ENCODE data around the gene FOXP4.

DNA sequence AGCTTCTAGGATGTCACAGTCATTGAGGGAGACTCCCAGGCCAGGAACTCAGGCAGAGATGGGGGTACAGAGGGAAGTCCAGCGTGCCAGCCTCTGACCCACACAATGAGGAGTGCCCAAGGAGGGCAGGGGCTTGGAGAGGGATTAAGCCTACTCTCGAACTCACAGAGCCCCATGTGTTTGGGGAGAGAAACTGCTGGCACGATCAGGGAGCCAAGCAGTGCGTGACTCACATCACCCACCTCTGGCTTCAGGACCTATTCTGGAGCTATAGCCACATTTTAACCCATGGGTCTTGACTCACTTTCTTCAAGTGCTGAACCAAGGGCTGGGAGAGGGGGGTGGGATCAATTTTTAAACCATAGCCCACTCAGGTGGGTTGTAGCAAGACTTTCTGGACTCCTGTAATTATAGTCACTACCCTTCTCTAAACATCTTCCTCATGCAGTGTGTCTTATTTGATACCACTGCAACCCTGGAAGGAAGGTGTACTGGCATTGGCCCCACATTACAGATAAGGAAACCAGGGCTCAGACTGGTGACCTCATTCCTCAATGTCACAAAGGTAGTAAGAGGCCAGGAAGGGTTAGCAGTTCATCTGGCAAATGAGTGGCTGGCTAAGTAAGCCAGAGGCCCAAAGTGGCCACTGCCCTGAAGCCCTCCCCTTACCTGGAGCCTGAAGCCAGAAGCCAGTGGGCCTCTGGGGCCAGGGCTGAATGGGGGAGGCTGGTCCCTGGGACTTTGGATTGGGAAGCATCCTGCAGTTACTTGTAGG is 12.0 kb downstream of the FOXP4 start:
- TF ChIP-seq, protein P1, sequence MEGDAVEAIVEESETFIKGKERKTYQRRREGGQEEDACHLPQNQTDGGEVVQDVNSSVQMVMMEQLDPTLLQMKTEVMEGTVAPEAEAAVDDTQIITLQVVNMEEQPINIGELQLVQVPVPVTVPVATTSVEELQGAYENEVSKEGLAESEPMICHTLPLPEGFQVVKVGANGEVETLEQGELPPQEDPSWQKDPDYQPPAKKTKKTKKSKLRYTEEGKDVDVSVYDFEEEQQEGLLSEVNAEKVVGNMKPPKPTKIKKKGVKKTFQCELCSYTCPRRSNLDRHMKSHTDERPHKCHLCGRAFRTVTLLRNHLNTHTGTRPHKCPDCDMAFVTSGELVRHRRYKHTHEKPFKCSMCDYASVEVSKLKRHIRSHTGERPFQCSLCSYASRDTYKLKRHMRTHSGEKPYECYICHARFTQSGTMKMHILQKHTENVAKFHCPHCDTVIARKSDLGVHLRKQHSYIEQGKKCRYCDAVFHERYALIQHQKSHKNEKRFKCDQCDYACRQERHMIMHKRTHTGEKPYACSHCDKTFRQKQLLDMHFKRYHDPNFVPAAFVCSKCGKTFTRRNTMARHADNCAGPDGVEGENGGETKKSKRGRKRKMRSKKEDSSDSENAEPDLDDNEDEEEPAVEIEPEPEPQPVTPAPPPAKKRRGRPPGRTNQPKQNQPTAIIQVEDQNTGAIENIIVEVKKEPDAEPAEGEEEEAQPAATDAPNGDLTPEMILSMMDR (IDR thresholded peaks at IDR 0.05; ENCODE audit: low read depth, low read length, missing input control), result no peak
- TF ChIP-seq SP1 (IDR thresholded peaks at IDR 0.05), result no peak
- no peak for TF ChIP-seq NR2F2 (IDR thresholded peaks at IDR 0.05)
- TF ChIP-seq, protein P2, sequence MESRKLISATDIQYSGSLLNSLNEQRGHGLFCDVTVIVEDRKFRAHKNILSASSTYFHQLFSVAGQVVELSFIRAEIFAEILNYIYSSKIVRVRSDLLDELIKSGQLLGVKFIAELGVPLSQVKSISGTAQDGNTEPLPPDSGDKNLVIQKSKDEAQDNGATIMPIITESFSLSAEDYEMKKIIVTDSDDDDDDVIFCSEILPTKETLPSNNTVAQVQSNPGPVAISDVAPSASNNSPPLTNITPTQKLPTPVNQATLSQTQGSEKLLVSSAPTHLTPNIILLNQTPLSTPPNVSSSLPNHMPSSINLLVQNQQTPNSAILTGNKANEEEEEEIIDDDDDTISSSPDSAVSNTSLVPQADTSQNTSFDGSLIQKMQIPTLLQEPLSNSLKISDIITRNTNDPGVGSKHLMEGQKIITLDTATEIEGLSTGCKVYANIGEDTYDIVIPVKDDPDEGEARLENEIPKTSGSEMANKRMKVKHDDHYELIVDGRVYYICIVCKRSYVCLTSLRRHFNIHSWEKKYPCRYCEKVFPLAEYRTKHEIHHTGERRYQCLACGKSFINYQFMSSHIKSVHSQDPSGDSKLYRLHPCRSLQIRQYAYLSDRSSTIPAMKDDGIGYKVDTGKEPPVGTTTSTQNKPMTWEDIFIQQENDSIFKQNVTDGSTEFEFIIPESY (IDR thresholded peaks at IDR 0.05), result no peak
- TF ChIP-seq, protein P3, sequence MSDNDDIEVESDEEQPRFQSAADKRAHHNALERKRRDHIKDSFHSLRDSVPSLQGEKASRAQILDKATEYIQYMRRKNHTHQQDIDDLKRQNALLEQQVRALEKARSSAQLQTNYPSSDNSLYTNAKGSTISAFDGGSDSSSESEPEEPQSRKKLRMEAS (IDR thresholded peaks at IDR 0.05), result no peak
- TF ChIP-seq, protein P4, sequence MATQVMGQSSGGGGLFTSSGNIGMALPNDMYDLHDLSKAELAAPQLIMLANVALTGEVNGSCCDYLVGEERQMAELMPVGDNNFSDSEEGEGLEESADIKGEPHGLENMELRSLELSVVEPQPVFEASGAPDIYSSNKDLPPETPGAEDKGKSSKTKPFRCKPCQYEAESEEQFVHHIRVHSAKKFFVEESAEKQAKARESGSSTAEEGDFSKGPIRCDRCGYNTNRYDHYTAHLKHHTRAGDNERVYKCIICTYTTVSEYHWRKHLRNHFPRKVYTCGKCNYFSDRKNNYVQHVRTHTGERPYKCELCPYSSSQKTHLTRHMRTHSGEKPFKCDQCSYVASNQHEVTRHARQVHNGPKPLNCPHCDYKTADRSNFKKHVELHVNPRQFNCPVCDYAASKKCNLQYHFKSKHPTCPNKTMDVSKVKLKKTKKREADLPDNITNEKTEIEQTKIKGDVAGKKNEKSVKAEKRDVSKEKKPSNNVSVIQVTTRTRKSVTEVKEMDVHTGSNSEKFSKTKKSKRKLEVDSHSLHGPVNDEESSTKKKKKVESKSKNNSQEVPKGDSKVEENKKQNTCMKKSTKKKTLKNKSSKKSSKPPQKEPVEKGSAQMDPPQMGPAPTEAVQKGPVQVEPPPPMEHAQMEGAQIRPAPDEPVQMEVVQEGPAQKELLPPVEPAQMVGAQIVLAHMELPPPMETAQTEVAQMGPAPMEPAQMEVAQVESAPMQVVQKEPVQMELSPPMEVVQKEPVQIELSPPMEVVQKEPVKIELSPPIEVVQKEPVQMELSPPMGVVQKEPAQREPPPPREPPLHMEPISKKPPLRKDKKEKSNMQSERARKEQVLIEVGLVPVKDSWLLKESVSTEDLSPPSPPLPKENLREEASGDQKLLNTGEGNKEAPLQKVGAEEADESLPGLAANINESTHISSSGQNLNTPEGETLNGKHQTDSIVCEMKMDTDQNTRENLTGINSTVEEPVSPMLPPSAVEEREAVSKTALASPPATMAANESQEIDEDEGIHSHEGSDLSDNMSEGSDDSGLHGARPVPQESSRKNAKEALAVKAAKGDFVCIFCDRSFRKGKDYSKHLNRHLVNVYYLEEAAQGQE (IDR thresholded peaks at IDR 0.05), result no peak
- TF ChIP-seq TAF1 (conservative IDR thresholded peaks at IDR 0.05), result no peak
- TF ChIP-seq, protein P5, sequence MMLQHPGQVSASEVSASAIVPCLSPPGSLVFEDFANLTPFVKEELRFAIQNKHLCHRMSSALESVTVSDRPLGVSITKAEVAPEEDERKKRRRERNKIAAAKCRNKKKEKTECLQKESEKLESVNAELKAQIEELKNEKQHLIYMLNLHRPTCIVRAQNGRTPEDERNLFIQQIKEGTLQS (IDR thresholded peaks at IDR 0.05), result no peak
- peak in 1 of 2 donors; percentile 30 for TF ChIP-seq RXRA (IDR thresholded peaks at IDR 0.05)
- TF ChIP-seq YY1 (IDR thresholded peaks at IDR 0.05), result no peak
- no peak for TF ChIP-seq RAD21 (IDR thresholded peaks at IDR 0.05)
- no peak for TF ChIP-seq HNF4G (IDR thresholded peaks at IDR 0.05)
- TF ChIP-seq JUND (IDR thresholded peaks at IDR 0.05), result no peak
- TF ChIP-seq GABPA (IDR thresholded peaks at IDR 0.05 in 1 of 2, conservative IDR thresholded peaks at IDR 0.05 in 1 of 2), result no peak

All from liver (tissue), 3 donors.